Activated CD4-positive, alpha-beta T cell treated with anti-CD3 and anti-CD28 coated beads, Interleukin-2, Interleukin-6, amounts not matched to agents 100 ng/mL and 50 ng/mL, durations not matched to agents 16 hours and 8 hours (primary cell): ENCODE measurements around the gene FOXO6.

Experiments used
- DNase-seq: peaks from one replicate; pipeline ENCODE4 v3.0.0-alpha.2; 2020

Gene FOXO6

DNA sequence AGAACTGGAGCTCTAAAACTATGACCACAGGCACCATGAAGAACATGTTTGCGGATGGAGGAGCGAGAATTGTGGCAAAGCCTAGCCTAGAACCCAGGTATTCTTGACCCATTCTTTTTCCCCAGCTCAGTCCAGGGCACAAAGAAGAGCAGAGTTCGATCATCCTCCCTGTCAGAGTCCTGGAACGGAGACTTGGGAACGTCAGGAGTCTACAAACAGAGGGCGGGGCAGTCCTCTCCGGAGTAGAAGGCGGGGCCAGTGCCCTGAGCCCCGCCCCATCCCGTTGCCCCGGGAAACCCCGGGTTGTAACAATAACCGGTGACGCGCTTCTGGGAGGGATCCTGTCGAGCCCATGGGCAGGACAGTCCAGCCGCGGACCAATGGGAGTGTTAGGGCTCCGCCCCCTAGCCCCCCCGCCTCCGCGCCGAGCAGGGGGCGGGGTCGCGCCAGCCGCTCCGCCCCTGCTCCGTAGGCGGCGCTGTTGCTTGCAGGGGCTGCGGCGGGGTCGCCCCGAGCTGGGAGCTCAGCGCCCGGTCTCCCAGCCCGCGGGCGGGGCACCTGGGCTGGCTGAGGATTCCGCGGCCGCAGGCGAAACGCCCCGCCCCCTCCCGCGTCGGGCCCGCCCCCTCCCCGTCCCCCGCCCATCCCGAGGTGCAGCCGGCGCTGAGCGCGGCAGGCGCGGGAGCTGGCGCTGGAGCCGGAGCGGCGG is at the start of gene FOXO6:
Gene FOXO6 (plus strand): TSS at position 649 of the 709 bp plus-strand sequence.
- peak; percentile 95 for DNase-seq

GRCh38 chr1:41312991-41313645 is 48.1 kb upstream of the FOXO6 start:
- DNase-seq: no peak

DNA sequence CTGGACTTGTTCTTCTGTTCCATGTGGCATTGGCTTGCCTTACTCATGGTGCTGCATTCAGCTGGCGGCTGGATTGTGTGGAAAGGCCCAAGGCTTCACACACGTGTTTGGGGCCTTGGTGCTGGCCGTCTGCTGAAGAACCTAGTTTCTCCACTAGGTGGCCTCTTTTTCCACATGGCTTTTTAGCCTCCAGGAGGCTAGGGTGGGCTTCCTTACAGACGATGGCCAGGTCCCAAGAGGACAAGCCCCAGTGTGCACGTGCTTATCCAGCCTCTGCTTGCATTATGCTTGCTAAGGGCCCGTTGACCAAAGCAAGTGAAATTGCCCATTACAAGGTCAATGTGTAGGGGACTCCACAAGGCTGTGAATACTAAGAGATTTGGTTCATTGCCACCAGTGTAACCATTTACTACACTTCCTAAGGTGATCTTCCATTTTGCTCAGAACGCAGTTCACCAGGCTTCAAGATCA is 47.5 kb upstream of the FOXO6 start:
- DNase-seq: peak; percentile 27

DNA sequence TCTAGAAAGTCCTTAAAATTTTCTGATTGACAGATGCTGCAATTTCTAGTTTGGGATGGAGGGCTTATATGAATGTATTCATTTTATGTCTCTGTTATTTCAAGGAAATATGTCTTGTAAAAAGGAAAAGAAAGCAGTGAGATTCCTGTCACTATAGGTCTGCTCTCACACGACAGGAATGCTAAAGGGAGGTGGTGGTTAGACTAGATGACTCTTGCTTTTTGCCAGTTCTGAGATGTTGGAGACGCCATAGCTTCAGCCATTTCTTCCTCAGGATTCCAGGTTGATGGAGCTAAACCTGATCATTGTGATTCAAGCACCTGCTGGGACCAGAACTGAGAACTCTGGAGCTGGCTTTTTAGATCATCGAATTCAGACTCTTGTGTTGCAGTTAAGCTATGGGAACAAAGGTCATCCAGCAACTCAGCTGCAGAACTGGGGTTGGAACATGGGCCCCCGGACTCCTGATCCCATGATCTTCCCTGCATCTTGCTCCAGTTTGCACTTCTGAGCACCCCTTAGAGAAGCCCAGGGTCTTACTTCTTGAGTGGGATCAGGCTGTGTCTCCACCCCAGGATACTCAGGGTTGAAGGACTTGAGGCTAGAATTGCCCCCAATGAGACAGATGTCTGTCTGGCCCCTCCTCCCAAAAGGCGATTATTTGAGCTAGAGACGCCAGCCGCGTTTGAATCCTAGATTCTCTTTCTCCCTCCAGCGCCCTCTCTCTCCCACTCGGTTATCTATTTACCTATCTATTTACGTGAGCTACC is 46.7 kb upstream of the FOXO6 start:
- DNase-seq: no peak

- DNase-seq: no peak
Observed at GRCh38 chr1:41315146-41315822, 46.0 kb upstream of the FOXO6 start.

- DNase-seq: no peak
Observed at GRCh38 chr1:41315871-41316270, 45.4 kb upstream of the FOXO6 start.

- DNase-seq: no peak
Observed at GRCh38 chr1:41317361-41317760, 43.9 kb upstream of the FOXO6 start.

- no peak for DNase-seq
Observed at GRCh38 chr1:41318135-41318534, 43.1 kb upstream of the FOXO6 start.

- no peak for DNase-seq
Observed at GRCh38 chr1:41319106-41319755, 42.0 kb upstream of the FOXO6 start.

- no peak for DNase-seq
Observed at GRCh38 chr1:41319807-41320711, 41.2 kb upstream of the FOXO6 start.

DNA sequence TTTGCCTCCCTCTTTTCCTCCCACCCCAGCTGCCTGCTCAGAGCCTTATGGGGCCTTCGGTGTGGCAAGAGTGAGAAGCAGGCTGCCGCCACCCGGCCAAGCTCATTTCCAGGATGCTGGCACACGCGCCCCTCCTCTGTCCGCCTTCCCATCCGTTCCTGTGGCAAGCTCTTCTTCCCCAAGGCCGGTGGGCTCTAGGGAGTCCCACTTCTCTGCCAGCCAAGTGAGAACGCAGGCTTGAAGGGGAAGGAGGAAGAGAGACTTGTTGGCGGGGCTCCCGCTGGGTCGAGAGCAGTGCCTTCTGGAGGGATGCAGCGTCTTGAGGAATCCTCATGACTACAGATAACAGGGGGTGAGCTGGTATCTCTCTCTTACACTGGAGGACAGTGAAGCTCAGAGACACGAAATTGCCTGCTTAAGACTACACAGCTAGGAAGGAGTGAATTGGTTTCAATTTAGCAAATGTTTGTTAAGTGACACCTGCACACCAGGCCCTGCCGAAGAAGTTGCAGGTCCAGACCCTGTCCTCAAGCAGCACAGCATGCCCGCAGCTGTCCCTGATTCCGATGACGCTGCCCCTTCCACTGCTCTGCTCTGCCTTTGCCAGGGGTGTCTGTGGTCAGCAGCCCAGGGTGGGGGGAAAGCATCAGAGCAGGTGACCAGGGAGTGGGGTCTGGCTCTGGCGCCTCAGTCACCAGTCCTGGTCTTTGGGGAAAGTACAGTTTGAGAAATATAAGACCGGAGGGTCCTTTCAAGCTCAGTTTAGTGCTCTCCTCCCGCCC is 40.1 kb upstream of the FOXO6 start:
- no peak for DNase-seq

DNA sequence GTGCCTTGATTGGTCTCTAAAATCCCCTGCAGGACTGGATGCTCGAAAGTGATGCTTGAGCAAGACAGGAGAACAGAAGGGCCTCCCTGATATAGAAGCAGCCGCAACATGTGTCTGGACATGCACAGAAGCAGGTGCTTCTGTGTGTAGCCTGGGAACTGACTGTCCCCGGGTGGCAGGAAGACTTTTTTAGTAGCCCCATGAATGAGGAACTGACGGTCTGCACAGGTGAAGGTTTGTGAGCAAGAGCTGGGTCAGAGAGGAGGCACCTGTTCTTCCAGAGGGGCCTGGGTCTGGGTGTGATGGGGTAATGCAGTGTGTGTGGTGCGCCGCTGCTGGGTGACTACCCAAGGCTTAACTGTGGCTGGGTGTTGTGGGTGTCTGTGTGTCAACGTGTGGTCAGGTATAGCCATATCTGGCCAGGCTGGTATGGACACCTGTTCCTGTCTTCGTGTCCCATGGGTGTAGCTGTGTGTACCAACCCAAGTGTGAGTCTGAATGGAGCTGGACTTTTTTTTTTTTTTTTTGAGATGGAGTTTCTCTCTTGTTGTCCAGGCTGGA is 39.1 kb upstream of the FOXO6 start:
- DNase-seq: no peak

- DNase-seq: peak; percentile 41
Observed at GRCh38 chr1:41322835-41323234, 38.4 kb upstream of the FOXO6 start.

DNA sequence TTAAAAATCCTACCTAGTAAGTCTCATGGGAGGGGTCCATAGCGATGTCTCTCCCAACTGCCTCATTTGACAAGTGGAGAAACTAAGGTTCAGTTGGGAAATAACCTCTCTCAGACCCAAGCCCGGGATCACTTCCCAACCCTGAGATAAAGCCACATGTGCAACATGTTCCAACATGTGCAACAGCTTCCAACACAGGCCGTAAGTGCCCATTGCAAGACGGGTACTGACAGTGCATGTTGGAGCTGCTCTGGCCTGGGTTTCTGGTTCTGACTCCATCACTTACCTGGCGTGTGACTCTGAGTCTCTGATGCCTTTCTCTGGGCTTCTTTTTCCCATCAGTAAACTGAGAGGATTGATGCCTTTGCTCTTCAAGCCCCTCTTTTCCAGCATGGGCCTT is 38.0 kb upstream of the FOXO6 start:
- DNase-seq: no peak

- no peak for DNase-seq
Observed at GRCh38 chr1:41325801-41326200, 35.4 kb upstream of the FOXO6 start.

- DNase-seq: no peak
Observed at GRCh38 chr1:41327383-41327999, 33.7 kb upstream of the FOXO6 start.

GRCh38 chr1:41328001-41328615 is 33.1 kb upstream of the FOXO6 start:
- DNase-seq: no peak

DNA sequence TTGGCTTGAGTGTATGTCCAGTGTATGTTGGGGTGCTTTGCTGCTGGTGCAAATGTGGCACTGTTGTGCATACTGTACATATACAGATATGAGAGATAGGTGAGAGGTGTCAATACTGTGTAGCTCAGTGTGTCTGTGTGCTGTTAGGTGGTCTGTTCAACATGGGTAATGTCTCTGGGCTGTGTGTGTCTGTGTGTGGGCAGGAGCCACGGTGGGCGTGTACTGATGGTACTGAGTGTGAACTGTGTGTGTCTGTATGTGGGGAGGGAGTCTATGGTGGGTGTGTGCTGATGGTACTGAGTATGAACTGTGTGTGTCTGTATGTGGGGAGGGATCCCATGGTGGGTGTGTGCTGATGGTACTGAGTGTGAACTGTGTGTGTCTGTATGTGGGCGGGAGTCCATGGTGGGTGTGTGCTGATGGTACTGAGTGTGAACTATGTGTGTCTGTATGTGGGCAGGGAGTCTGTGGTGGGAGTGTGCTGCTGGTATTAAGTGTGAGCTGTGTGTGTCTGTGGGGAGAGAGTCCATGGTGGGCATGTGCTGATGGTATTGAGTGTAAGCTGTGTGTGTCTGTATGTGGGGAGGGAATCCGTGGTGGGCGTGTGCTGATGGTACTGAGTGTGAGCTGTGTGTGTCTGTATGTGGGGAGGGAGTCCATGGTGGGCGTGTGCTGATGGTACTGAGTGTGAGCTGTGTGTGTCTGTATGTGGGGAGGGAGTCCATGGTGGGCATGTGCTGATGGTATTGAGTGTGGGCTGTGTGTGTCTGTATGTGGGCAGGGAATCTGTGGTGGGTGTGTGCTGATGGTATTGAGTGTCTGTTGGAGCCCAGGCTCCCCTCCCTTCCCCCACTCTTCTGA is 32.2 kb upstream of the FOXO6 start:
- no peak for DNase-seq
